HG03196 (cell line): ENCODE data around the gene TVP23A.
"Not testable (repeated sequence)": the region's sequence is repeated elsewhere in the genome, so short reads cannot be mapped to it uniquely, and the experiment has no call there.

ENCODE experiments used
- ATAC-seq: cut with Tn5 transposase; IDR thresholded peaks from one replicate; pipeline ENCODE4 v1.9.1; 2021; ENCODE audit not compliant: unreplicated experiment

TVP23A gene

DNA sequence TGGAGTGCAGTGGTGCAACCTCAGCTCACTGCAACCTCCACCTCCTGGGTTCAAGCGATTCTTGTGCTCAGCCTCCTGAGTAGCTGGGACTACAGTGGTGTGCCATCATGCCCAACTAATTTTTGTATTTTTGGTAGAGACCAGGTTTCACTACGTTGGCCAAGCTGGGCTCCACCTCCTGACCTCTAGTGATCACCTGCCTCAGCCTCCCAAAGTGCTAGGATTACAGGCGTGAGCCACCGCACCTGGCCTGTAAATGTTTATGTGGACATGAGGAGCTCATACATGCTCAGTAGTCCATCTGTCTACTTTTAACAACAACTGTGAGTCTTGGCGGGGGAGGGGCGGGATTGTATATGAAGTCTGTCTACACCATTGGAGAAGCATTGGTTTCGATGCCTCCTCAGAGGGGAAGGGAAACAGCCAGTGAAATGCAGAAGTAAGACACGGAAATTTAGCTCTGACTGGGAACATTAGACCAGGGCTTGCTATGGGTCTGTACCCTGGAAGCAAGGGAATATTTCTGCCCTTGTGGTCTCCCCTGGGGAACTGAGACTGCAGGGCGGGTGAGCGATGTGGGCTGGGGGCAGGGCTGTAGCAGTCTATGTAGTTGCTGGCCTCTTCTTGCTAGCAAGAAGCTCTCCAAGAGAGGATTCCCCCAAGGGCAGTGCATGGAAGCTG, 65.6 kb downstream of the TVP23A start:
- ATAC-seq, result no peak

DNA sequence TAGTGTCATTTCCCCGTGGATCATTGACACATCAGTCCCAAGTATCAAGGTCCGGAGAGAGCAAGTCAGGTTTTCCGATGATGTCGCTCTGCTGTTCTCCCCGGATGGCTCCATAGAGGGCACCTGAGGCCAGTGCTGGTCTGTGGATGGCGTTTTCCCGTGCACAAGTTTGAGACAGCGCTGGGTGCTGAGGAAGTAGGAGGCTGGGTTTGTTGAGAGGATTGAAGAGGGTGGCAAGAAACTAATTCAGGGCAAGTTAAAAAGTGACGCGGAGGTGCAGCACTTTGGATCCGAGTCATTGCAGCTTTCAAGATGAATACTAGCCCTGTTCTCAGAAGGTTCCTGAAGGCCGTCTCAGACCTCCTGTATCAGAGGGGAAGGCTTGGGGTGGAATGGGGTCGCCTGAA, 67.3 kb downstream of the TVP23A start:
- ATAC-seq, result no peak

DNA sequence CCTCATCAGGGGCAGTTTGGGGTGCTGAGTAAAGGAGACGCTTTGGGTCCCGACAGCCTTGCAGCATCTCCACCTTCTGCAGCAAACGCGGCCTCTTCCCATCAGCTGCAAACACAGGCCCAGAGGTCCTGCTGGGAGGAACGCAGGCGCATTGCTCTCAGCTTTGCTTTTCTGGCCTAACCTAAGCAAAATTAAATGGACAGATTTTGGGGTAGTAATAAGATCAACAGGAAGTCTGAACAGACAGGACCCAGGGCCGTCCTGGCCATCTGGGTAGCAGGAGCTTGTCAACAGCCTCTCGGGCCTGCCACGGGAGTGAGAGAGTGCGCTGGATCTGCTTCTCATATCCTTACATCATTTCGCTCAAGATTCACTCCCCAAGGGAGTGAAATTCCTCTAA, 67.8 kb downstream of the TVP23A start:
- no peak for ATAC-seq

DNA sequence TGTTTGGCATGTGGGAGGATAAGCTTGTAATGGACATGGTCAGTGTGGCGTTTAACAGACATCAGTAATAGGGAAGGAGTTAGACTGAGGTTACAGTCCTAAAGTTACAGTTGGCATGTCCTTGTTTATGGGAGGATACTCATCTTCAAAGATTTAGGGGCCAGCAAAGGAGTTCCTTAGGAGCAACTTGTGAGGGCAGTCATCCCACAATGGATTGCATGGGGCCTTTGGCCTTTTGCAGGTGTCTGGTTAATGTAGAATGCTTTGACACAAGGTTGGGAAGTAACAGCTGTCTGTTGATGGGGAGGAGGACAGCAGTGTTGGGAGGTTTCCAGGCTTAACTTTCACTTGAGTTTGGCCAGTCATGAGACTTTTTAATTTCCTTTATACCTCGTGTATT, 72.8 kb downstream of the TVP23A start:
- ATAC-seq, result no peak

DNA sequence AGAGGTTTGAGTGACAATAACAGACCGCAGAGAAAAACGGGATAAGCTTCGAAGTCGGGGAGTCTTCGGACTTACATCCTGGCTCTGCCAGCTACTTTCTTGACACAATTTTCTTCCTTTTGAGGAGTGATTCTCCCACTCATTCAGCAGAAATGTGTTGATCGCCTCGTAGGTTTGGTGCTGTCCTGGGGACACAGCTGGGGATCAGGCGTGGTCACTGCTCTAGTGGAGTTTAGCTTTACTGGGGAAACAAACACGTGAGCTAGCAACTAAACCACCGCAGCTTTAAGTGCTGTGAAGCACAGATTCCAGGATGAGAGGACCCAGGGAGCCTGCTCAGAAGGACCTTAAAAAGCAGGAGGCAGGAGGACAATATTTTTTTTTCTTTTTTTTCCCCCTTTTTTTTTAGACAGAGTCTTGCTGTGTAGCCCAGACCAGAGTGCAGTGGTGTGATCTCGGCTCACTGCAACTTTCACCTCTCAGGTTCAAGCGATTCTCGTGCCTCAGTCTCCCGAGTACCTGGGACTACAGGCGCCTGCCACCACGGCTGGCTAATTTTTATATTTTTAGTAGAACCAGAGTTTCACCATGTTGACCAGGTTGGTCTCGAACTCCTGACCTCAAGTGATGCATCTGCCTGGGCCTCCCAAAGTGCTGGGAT, 74.1 kb downstream of the TVP23A start:
- ATAC-seq, result no peak

DNA sequence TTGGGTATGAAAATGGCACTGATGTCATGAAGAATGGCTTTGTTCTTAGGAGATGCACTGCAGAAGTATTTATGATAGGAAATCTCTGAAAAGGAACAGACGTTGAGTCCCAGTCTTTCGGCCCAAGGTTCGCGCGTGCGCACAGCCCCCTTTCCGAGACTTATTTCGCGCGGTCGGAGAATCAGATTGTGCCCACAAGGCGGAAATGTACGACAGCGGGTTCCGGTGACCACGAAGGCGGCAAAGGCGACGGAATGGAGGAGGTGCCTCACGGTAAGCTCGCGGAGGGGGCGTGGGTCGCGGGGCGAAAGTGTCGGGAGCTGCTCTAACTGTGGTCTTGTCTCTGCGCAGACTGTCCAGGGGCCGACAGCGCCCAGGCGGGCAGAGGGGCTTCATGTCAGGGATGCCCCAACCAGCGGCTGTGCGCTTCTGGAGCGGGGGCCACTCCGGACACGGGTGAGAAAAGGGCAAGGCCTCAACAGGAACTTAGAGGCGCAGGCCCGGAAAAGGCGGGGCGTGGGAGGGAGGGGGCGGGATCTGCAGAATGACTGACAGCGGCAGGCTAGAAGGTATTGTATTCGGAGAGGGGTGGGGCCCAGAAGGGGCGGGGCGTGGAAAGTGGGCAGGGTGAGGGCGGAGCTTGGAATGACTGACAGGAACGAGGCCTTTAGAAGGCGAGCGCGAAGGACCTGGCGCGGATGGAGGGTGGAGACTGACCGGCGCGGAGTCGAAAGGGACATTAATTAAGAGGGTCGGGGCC, 74.8 kb downstream of the TVP23A start, which contains the start of gene NUBP1:
Gene NUBP1, plus strand, starts transcription at position 233 of the 760 bp plus-strand sequence. Its CDS starts 22 bp downstream, at position 255.
- peak; percentile 83 for ATAC-seq

DNA sequence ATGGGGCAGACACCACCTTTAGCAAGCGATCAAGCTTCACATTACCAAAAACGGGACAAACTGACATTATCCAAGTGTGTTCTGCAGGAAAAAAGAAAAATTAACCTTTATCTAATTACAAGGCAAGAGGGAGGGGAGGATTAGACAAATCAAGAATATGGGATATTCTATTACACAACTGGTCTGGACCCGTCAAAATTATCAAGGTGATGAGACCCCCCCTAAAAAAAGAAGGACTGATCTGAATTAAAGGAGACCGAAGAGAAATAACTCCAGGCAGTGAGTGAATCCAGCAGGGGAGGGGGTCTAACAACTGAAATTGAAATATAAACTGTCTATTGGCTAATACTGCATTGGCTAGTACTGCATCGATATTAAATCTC, 75.4 kb downstream of the TVP23A start:
- ATAC-seq, result no peak

DNA sequence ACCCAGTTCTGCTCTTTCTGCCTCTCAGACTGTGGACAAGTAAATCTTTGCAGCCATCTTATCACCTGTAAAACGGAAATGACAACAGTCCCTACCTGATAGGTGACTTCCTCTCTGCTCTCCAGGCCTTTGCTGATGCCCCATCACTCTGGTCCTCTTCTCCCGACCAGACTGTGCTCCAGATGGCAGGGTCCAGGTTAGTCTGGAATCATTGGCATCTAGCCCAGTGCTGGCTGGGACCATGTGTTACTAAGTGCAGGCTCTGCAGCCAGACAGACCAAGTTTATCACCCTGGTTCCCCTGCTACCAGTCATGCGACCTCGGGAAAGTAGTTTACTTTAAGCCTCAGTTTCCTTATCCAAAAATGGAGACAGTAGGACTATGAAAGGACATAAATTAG, 76.8 kb downstream of the TVP23A start:
- no peak for ATAC-seq

DNA sequence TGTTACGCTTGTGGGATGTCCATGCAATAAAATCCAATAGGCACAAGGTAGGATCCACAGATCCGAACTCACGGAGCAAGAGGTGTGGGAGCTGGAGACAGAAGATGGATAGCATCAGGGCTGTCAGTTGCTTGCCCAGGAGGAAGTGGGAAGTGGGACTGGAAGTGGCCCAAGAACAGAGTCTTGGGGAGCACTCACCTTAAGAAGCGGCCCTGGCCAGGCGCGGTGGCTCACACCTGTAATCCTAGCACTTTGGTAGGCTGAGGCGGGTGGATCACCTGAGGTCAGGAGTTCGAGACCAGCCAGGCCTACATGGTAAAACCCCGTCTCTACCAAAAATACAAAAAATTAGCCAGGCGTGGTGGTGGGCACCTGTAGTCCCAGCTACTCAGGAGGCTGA, 77.3 kb downstream of the TVP23A start:
- not testable (repeated sequence) for ATAC-seq

DNA sequence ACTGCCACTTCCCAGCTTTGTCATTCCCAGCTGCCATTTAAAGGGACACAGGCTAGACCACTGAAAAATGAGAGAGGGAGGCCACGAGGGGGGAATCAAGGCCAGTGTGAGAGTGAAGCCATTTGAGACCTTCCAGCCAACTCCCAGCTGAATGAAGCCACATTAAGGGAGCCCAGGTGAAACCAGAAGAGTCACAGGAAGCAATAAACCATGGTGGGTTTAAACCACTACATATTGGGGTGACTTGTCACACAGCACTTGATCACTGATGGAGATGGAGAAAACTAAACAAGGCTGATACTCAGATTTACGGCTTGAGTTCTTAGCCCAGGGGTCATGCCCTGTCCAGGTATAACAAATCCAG, 77.8 kb downstream of the TVP23A start:
- no peak for ATAC-seq

DNA sequence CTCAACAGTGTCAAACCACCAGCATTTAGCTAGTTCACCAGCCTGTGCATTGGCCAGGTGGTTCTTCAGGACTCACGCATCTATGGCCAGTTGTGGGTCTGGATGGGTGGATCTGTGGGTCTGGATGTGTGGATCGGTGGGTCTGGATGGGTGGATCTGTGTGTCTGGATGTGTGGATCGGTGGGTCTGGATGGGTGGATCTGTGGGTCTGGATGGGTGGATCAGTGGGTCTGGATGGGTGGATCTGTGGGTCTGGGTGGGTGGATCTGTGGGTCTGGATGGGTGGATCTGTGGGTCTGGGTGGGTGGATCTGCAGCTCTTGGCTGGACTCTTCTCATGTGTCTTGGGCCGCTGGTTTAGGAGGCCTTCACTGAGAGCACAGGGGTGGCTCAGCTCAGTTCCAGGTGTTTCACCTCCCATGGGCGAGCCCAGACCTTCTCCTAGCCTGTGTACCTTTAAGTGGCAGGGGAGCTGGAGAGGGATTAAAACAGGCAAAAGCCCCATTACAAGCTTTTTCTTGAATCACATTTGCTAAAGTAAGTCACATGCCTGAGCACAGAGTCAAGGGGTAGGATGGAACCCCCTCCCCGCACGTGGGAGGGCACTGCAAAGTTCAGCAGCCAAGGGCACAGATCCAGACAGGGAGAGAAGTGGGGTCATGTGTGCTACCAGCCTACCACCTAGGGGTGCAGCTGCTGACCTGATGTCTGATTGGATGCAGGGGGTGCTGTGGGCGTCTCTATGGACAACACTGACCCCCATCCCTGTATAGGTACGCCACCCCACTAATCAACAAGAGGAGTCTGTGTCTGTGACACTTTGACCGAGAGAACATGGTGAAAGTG, 78.4 kb downstream of the TVP23A start:
- ATAC-seq, result no peak

DNA sequence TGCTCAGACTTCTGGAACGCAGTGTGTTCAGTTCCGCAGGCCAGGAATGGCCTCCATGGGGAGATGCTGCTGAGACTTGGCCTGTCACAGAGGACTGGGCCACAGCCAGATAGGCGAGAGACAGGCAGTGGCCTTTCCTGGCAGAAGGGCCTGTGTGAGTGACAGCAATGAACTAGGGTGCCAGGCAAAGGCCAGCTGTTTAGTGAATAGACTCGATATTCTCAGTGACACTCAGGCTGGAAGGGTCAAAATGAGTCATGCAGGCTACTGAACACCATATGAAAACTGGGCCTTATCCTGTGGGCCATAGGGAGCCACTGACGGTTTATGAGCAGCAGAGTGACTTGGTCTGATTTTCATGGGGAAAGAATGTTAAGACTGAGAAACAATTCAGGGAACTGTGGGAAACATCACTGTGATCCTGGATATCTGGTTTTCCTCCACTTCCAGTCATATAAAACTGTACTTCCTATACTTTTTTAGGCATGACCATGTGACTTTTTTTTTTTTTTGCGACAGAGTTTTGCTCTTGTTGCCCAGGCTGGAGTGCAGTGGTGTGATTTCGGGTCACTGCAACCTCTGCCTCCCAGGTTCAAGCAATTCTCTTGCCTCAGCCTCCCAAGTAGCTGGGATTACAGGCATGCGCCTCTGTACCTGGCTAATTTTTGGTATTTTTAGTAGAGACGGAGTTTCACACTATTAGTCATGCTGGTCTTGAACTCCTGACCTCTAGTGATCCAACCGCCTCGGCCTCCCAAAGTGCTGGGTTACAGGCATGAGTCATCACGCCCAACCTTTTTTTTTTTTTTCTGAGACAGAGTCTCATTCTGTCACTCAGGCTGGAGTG, 80.1 kb downstream of the TVP23A start:
- peak; percentile 68 for ATAC-seq

DNA sequence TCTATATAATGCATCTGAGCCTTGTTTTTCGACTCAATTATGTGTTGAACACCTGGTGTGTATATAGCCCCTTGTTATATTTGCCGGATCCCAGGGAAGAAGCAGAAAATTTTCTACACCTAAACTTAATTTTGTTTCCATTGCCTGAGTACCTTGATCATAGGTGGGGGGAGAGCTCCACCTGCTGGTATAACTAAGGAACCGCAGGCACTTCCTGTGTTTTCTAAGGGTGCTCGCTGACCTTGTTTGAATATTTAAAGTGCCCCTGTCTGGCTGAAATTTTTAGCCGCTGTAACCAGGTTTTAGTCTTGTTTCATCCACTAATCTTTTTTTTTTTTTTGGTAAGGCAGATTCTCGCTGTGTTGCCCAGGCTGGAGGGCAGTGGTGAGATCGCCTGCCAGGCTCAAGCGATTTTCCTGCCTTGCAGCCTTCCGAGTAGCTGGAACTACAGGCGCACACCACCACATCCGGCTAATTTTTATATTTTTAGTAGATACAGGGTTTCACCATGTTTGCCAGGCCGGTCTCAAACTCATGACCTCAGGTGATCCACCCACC, 81.4 kb downstream of the TVP23A start:
- ATAC-seq, result no peak

DNA sequence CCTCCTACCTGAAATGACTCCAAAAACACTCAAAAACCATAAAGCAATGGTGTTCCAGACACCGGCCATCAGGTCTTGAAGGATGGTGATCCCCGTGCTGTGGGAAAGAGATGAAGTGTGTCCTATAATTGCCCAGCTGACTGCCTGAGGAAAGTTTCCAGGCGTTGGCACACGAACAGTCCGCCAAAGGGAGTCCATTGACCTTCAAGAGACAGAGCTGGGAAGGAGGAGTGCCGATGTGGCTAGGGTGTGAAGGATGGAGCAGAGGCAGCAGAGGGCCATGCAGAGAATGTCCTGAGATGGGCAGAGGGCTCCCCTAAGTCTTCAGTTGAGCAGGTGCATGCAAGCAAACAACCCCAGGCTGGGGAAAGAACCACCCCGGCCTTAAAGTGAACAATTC, 86.8 kb downstream of the TVP23A start:
- ATAC-seq, result no peak

DNA sequence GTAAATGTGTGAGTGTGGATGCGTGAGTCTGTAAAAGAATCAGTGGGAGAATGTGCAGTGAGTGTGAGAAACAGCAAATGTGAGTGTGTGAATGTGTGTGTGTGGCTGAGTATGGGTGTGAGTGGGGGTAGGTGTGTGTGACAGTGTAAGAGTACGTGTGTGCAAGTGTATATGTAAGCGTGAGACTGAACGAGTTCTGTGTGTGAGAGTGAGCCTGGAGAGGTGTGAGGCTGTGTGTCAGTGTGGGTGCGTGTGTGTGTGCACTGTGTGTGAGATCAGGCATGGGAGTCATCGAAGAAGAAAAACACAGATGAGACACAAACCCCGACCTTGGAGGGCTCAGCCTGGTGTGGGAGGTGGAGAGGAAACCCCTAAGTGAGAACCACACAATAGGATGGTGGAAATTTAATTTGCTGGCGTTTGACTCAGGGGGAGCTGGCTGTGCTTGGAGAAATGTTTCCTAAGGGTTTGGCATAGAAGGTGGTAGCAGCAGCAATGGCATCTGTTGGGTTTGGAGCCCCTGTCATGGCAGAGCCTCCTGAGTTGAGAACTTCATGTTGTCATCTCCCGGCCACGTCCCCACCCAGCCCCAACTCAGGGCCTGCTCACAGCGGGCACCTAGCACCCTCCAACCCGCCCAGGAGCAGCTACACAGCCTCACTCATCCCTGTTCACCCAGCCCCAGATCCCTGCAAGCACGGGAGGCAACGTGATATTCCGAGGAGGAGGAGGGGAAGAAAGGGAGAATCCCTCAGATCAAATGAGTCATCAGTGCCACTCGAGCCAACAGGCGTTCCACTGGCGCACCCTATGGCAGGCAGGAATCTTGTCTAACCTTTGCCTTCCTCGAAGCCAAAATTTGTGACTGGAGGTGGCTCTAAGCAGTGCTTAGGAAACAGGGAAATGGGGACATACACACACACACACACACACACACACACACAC, 89.2 kb downstream of the TVP23A start:
- ATAC-seq, result no peak

DNA sequence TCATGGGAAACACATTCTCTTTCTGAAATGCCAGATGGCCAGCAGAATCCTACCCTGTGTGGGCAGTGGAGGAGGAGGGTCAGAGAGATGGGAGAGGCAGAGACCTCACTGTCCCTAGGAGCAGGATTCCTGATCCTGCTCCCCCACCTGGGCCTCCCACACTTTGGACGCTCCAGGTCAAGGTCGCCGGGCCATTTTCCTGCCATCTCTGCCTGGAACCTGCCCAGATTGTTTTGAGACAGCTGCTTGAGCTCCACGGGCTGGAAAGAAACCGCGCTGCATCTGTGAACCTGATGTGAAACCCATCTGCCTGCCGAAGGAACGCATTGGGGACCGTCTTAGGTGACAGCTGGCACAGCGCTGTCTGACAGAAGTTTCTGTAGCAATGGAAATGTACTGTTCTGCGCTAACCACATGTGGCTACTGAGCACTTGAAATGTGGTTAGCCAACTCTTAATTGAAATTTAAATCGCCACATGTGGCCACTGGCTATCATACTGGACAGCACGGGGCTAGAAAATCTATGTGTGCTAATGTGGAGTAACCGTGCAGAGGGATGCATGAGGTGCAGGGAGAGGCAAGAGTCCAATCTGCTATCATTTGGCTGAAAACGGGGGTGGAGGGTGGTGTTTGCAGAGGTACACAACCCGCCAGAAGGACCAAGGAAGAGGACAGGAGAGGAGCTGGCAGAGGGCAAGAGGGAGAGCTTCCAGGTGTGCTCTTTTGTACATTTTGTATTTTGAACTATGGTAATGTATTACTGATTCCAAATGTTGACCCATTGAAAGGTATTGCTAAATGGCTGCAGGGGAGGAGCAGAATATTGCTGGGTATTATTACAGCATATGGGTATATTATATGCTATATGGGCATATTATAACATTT, 90.3 kb downstream of the TVP23A start:
- no peak for ATAC-seq
